Measurements from ENCODE around the gene SLC4A2.

DNA sequence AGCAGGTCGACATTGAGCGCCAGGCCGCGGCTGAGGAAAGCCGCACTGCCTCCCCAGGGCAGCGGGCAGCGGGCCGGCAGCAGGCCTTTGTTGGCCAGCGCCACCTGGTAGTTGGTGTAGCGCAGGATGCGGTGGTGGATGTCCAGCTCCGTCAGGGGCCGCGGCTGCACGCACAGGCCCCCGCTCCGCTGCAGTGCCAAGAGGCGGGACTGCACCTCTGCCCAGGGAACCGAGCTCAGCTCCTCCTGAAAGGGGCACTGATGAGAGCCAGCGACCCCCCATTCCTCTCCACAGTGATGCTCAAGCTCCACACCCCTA, 40.3 kb upstream of the SLC4A2 start:
- TF ChIP-seq, protein P1, sequence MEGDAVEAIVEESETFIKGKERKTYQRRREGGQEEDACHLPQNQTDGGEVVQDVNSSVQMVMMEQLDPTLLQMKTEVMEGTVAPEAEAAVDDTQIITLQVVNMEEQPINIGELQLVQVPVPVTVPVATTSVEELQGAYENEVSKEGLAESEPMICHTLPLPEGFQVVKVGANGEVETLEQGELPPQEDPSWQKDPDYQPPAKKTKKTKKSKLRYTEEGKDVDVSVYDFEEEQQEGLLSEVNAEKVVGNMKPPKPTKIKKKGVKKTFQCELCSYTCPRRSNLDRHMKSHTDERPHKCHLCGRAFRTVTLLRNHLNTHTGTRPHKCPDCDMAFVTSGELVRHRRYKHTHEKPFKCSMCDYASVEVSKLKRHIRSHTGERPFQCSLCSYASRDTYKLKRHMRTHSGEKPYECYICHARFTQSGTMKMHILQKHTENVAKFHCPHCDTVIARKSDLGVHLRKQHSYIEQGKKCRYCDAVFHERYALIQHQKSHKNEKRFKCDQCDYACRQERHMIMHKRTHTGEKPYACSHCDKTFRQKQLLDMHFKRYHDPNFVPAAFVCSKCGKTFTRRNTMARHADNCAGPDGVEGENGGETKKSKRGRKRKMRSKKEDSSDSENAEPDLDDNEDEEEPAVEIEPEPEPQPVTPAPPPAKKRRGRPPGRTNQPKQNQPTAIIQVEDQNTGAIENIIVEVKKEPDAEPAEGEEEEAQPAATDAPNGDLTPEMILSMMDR (IDR thresholded peaks at IDR 0.05; ENCODE audit: low read length), result no peak
- no peak for TF ChIP-seq EZH2phosphoT487 (IDR thresholded peaks at IDR 0.05; ENCODE audit: low read length)
- no peak for TF ChIP-seq EZH2 (optimal IDR thresholded peaks at IDR 0.05; ENCODE audit: low read depth, low read length)

Data from MM.1S (cell line).